ENCODE measurements around the gene COL23A1.

The COL23A1 gene

GRCh38 chr5:178471711-178472110 lies 118.5 kb downstream of the COL23A1 start:
- no peak for DNase-seq (ENCODE audit: low read depth, low spot score)
- TF ChIP-seq POLR2AphosphoS5 (IDR thresholded peaks at IDR 0.05; ENCODE audit: borderline replicate concordance, low read depth, low read length) (no peak), EZH2 (IDR thresholded peaks at IDR 0.05) (no peak), FOXP2 (optimal IDR thresholded peaks at IDR 0.05; ENCODE audit: control extremely low read depth, extremely low read length, insufficient read depth) (no peak)
- no peak overlapping the region for H3K4me3 ChIP-seq
- H3K9ac ChIP-seq (ENCODE audit: insufficient read length) = no peak overlapping the region
- no peak overlapping the region for H3K27ac ChIP-seq
- H3K9me3 ChIP-seq (ENCODE audit: low read depth, low read length) = no peaks in the 10 kb centered on the region
- no peaks in the 10 kb centered on the region for H3K36me3 ChIP-seq (ENCODE audit: insufficient read depth, low read length)

- no peak overlapping the region for H3K4me3 ChIP-seq
- TF ChIP-seq POLR2AphosphoS5 (IDR thresholded peaks at IDR 0.05; ENCODE audit: borderline replicate concordance, low read depth, low read length) = no peak
- no peak for TF ChIP-seq FOXP2 (optimal IDR thresholded peaks at IDR 0.05; ENCODE audit: control extremely low read depth, extremely low read length, insufficient read depth)
- no peak overlapping the region for H3K9ac ChIP-seq (ENCODE audit: insufficient read length)
- no peaks in the 10 kb centered on the region for H3K36me3 ChIP-seq (ENCODE audit: insufficient read depth, low read length)
- no peaks in the 10 kb centered on the region for H3K9me3 ChIP-seq (ENCODE audit: low read depth, low read length)
- DNase-seq (ENCODE audit: low read depth, low spot score) = no peak
- no peak overlapping the region for H3K27ac ChIP-seq
Observed at GRCh38 chr5:178470760-178471025, 119.5 kb downstream of the COL23A1 start.

- Histone ChIP-seq H3K9me3 (ENCODE audit: low read depth, low read length) (no peaks in the 10 kb centered on the region), H3K9ac (ENCODE audit: insufficient read length) (no peak overlapping the region), H3K36me3 (ENCODE audit: insufficient read depth, low read length) (no peaks in the 10 kb centered on the region), H3K27ac (no peak overlapping the region), H3K4me3 (no peak overlapping the region)
- TF ChIP-seq EZH2 (IDR thresholded peaks at IDR 0.05) (no peak), FOXP2 (optimal IDR thresholded peaks at IDR 0.05; ENCODE audit: control extremely low read depth, extremely low read length, insufficient read depth) (no peak), POLR2AphosphoS5 (IDR thresholded peaks at IDR 0.05; ENCODE audit: borderline replicate concordance, low read depth, low read length) (no peak)
- no peak for DNase-seq (ENCODE audit: low read depth, low spot score)
Observed at GRCh38 chr5:178469975-178470759, 120.0 kb downstream of the COL23A1 start.

- Histone ChIP-seq H3K9ac (ENCODE audit: insufficient read length) (no peak overlapping the region), H3K9me3 (ENCODE audit: low read depth, low read length) (no peaks in the 10 kb centered on the region), H3K4me3 (no peak overlapping the region), H3K36me3 (ENCODE audit: insufficient read depth, low read length) (no peaks in the 10 kb centered on the region), H3K27ac (no peak overlapping the region)
- TF ChIP-seq POLR2AphosphoS5 (IDR thresholded peaks at IDR 0.05; ENCODE audit: borderline replicate concordance, low read depth, low read length) (no peak), EZH2 (IDR thresholded peaks at IDR 0.05) (no peak), FOXP2 (optimal IDR thresholded peaks at IDR 0.05; ENCODE audit: control extremely low read depth, extremely low read length, insufficient read depth) (no peak)
- DNase-seq (ENCODE audit: low read depth, low spot score) = no peak
Observed at GRCh38 chr5:178469011-178469974, 120.9 kb downstream of the COL23A1 start.

GRCh38 chr5:178468196-178468685 lies 122.0 kb downstream of the COL23A1 start:
- H3K4me3 ChIP-seq = no peak overlapping the region
- no peaks in the 10 kb centered on the region for H3K36me3 ChIP-seq (ENCODE audit: insufficient read depth, low read length)
- no peaks in the 10 kb centered on the region for H3K9me3 ChIP-seq (ENCODE audit: low read depth, low read length)
- DNase-seq (ENCODE audit: low read depth, low spot score) = no peak
- H3K27ac ChIP-seq = no peak overlapping the region
- H3K9ac ChIP-seq (ENCODE audit: insufficient read length) = no peak overlapping the region
- TF ChIP-seq POLR2AphosphoS5 (IDR thresholded peaks at IDR 0.05; ENCODE audit: borderline replicate concordance, low read depth, low read length) (no peak), FOXP2 (optimal IDR thresholded peaks at IDR 0.05; ENCODE audit: control extremely low read depth, extremely low read length, insufficient read depth) (no peak), EZH2 (IDR thresholded peaks at IDR 0.05) (no peak)

GRCh38 chr5:178467568-178468195 lies 122.5 kb downstream of the COL23A1 start:
- DNase-seq (ENCODE audit: low read depth, low spot score) = no peak
- Histone ChIP-seq H3K9me3 (ENCODE audit: low read depth, low read length) (no peaks in the 10 kb centered on the region), H3K36me3 (ENCODE audit: insufficient read depth, low read length) (no peaks in the 10 kb centered on the region), H3K9ac (ENCODE audit: insufficient read length) (no peak overlapping the region), H3K27ac (no peak overlapping the region), H3K4me3 (no peak overlapping the region)
- TF ChIP-seq POLR2AphosphoS5 (IDR thresholded peaks at IDR 0.05; ENCODE audit: borderline replicate concordance, low read depth, low read length) (no peak), FOXP2 (optimal IDR thresholded peaks at IDR 0.05; ENCODE audit: control extremely low read depth, extremely low read length, insufficient read depth) (no peak), EZH2 (IDR thresholded peaks at IDR 0.05) (no peak)

GRCh38 chr5:178467205-178467567 lies 123.0 kb downstream of the COL23A1 start:
- Histone ChIP-seq H3K4me3 (no peak overlapping the region), H3K9me3 (ENCODE audit: low read depth, low read length) (no peaks in the 10 kb centered on the region), H3K9ac (ENCODE audit: insufficient read length) (no peak overlapping the region), H3K36me3 (ENCODE audit: insufficient read depth, low read length) (no peaks in the 10 kb centered on the region), H3K27ac (no peak overlapping the region)
- TF ChIP-seq POLR2AphosphoS5 (IDR thresholded peaks at IDR 0.05; ENCODE audit: borderline replicate concordance, low read depth, low read length) (no peak), EZH2 (IDR thresholded peaks at IDR 0.05) (no peak), FOXP2 (optimal IDR thresholded peaks at IDR 0.05; ENCODE audit: control extremely low read depth, extremely low read length, insufficient read depth) (no peak)
- DNase-seq (ENCODE audit: low read depth, low spot score) = no peak

GRCh38 chr5:178466342-178466741 lies 123.9 kb downstream of the COL23A1 start:
- DNase-seq (ENCODE audit: low read depth, low spot score) = no peak
- H3K4me3 ChIP-seq = no peak overlapping the region
- H3K27ac ChIP-seq = no peak overlapping the region
- H3K9me3 ChIP-seq (ENCODE audit: low read depth, low read length) = no peaks in the 10 kb centered on the region
- no peaks in the 10 kb centered on the region for H3K36me3 ChIP-seq (ENCODE audit: insufficient read depth, low read length)
- TF ChIP-seq FOXP2 (optimal IDR thresholded peaks at IDR 0.05; ENCODE audit: control extremely low read depth, extremely low read length, insufficient read depth) (no peak), POLR2AphosphoS5 (IDR thresholded peaks at IDR 0.05; ENCODE audit: borderline replicate concordance, low read depth, low read length) (no peak), EZH2 (IDR thresholded peaks at IDR 0.05) (no peak)
- H3K9ac ChIP-seq (ENCODE audit: insufficient read length) = no peak overlapping the region

All from SK-N-MC (cell line).